Activated naive CD4-positive, alpha-beta T cell treated with anti-CD3 and anti-CD28 coated beads for 36 hours (primary cell): Measurements from ENCODE around the gene THRA. TPM values are rescaled to one million over a fixed set of nuclear protein-coding genes. Genes with fewer than 3 reads are reported as not detected.

Source experiments
- CTCF ChIA-PET: fragments of 350-600 bp; sonication (Branson Sonifier 250); formaldehyde crosslinking; loops from one replicate; lab custom pipeline; 2021; ENCODE audit warnings: antibody characterized with exemption; lab: Charles Lee
- DNase-seq: peaks from one replicate; pipeline ENCODE4 v3.0.0-alpha.2; 2020
- H3K27ac Mint-ChIP-seq: one replicate; pipeline ENCODE4 v1.8.0; 2021; ENCODE audit warnings: mild to moderate bottlenecking, mixed read lengths
- H3K27me3 Mint-ChIP-seq: one replicate; pipeline ENCODE4 v1.8.0; 2021; ENCODE audit warnings: low read depth, mixed read lengths
- H3K36me3 Mint-ChIP-seq: one replicate; pipeline ENCODE4 v1.8.0; 2021; ENCODE audit warnings: low read depth, mixed read lengths
- H3K4me1 Mint-ChIP-seq: one replicate; pipeline ENCODE4 v1.8.0; 2021; ENCODE audit warnings: low read depth, mixed read lengths
- H3K4me3 Mint-ChIP-seq: one replicate; pipeline ENCODE4 v1.8.0; 2021; ENCODE audit warnings: mild to moderate bottlenecking, moderate library complexity, mixed read lengths
- H3K9me3 Mint-ChIP-seq: one replicate; pipeline ENCODE4 v1.8.0; 2021; ENCODE audit warnings: mixed read lengths
- intact Hi-C: fragments of 100-400 bp; cut with micrococcal nuclease; formaldehyde crosslinking; loops from one replicate; pipeline ENCODE4 v1.15.1; 2023
- total RNA-seq, 2 experiments: library from RNA; stranded (reverse); gene quantifications; one replicate each; pipeline ENCODE4 v1.2.3, GENCODE V29; 2021

THRA gene
- total RNA-seq, 2 experiments from 2014 or later, result 10.2 to 11.2 TPM

DNA sequence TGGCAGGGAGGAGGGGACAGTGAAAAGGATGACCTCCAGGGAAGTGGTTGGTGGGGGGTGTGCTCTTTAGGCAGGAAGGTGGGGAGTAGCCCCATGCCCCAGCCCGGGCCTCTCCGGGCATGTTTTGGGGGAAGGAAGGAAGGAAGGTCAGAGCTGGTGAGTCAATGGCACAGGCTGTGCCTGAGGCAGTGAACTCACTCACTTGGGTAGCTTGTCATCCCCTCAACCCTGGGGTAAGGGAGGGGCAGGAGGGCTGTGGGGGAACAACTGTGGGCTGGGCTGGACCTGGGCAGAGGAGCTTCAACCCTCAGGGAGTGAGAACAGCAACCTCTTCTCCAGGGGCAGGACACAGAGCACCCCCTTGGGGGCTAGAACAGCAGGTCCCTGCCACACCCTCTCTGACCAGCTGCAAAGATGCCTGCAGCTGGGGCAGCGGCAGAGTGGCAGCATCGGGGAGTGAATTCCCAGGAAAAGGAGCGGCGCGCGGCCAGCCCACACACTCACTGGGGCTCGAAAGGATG lies 41.3 kb upstream of the THRA start:
- intact Hi-C loops, result no loop called here
- Mint-ChIP-seq H3K36me3 (peaks cover 31% of the 10 kb centered on the region), H3K27me3 (no peaks in the 10 kb centered on the region), H3K9me3 (no peaks in the 10 kb centered on the region), H3K4me3 (no peak overlapping the region), H3K27ac (no peak overlapping the region), H3K4me1 (peaks cover 10% of the 10 kb centered on the region)
- DNase-seq, result no peak
- CTCF ChIA-PET, result interaction anchor here (0.5 to 1.2 kb wide), 5 partner anchors 8 to 91 kb away, joined by 3 to 5 read pairs (median 4); no protein-coding TSS in a partner anchor

DNA sequence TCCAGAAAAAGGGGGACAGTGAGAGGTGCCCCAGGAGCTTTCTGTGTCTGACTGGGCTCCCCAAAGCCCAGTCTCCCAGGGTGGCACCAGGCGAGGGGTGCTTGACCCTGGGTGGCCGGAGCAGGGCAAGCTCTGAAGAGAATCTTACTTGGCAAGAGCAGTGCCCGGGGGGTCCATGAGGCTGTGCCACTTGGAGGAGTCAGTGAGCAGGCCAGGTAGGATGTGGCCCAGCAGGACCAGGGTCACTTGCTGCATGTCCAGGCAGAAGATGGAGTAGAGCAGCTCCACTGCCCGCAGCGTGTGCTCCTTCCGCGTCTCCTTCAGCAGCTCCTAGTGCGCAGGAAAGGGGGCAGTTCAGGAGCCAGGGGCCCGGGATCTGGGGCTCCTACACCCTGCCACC lies 40.3 kb upstream of the THRA start:
- no peak for DNase-seq
- no peak overlapping the region for H3K4me3 Mint-ChIP-seq
- CTCF ChIA-PET, result interaction anchor here (1.2 kb wide), 1 partner anchor 64 kb away, joined by 4 read pairs; no protein-coding TSS in a partner anchor
- peaks cover 17% of the 10 kb centered on the region for H3K4me1 Mint-ChIP-seq
- H3K27ac Mint-ChIP-seq, result no peak overlapping the region
- intact Hi-C loops, result no loop called here
- peaks cover 39% of the 10 kb centered on the region for H3K36me3 Mint-ChIP-seq
- no peaks in the 10 kb centered on the region for H3K9me3 Mint-ChIP-seq
- H3K27me3 Mint-ChIP-seq, result no peaks in the 10 kb centered on the region

GRCh38 chr17:40022961-40023541 lies 39.7 kb upstream of the THRA start:
- Mint-ChIP-seq H3K36me3 (peaks cover 39% of the 10 kb centered on the region), H3K27ac (no peak overlapping the region), H3K4me1 (peaks cover 17% of the 10 kb centered on the region), H3K9me3 (no peaks in the 10 kb centered on the region), H3K27me3 (no peaks in the 10 kb centered on the region), H3K4me3 (no peak overlapping the region)
- CTCF ChIA-PET, result no interaction called here
- DNase-seq, result no peak
- intact Hi-C loops, result no loop called here

- Mint-ChIP-seq H3K27me3 (no peaks in the 10 kb centered on the region), H3K36me3 (peaks cover 43% of the 10 kb centered on the region), H3K4me1 (peaks cover 17% of the 10 kb centered on the region), H3K27ac (no peak overlapping the region), H3K9me3 (no peaks in the 10 kb centered on the region), H3K4me3 (no peak overlapping the region)
- no peak for DNase-seq
- intact Hi-C loops, result no loop called here
- CTCF ChIA-PET, result interaction anchor here (1.1 to 2.5 kb wide), 4 partner anchors 8 to 62 kb away, joined by 3 to 11 read pairs (median 5); partner anchors contain the start of gene CSF3
These were observed 39.0 kb upstream of the THRA start for GRCh38 chr17:40023590-40024292.

DNA sequence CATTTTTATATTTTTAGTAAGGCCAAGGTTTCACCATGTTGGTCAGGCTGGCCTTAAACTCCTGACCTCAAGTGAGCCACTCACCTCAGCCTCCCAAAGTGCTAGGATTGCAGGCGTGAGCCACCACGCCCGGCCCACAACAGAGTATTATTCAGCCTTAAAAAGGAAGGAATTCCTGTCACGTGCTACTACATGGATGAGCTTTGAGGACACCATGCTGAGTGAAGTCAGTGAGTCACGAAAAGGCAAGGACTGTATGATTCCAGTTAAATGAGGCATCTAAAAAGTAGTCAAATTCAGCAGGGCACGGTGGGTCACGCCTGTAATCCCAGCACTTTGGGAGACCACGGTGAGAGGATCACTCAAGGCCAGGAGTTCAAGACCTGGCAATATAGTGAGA lies 37.9 kb upstream of the THRA start:
- Mint-ChIP-seq H3K36me3 (peaks cover 43% of the 10 kb centered on the region), H3K4me1 (peaks cover 17% of the 10 kb centered on the region), H3K27me3 (no peaks in the 10 kb centered on the region), H3K27ac (no peak overlapping the region), H3K4me3 (no peak overlapping the region), H3K9me3 (no peaks in the 10 kb centered on the region)
- intact Hi-C loops, result no loop called here
- no peak for DNase-seq
- CTCF ChIA-PET, result interaction anchor here (0.5 to 3.8 kb wide), 9 partner anchors 12 to 127 kb away, joined by 3 to 30 read pairs (median 6); no protein-coding TSS in a partner anchor

GRCh38 chr17:40025559-40025958 lies 37.2 kb upstream of the THRA start:
- CTCF ChIA-PET, result interaction anchor here (0.6 to 3.8 kb wide), 18 partner anchors 10 to 404 kb away, joined by 3 to 30 read pairs (median 6); partner anchors contain the start of genes CSF3 and MED24
- H3K27me3 Mint-ChIP-seq, result no peaks in the 10 kb centered on the region
- H3K4me3 Mint-ChIP-seq, result no peak overlapping the region
- no peak for DNase-seq
- intact Hi-C loops, result no loop called here
- peaks cover 17% of the 10 kb centered on the region for H3K4me1 Mint-ChIP-seq
- no peaks in the 10 kb centered on the region for H3K9me3 Mint-ChIP-seq
- peaks cover 43% of the 10 kb centered on the region for H3K36me3 Mint-ChIP-seq
- no peak overlapping the region for H3K27ac Mint-ChIP-seq

- Mint-ChIP-seq H3K27ac (no peak overlapping the region), H3K36me3 (peaks cover 46% of the 10 kb centered on the region), H3K4me1 (peaks cover 17% of the 10 kb centered on the region), H3K27me3 (no peaks in the 10 kb centered on the region), H3K4me3 (no peak overlapping the region), H3K9me3 (no peaks in the 10 kb centered on the region)
- DNase-seq, result peak; percentile 50
- intact Hi-C loops, result loop anchor here (2.0 kb wide), 1 partner anchor 403 kb away; no protein-coding TSS in a partner anchor
- CTCF ChIA-PET, result interaction anchor here (0.6 to 5.0 kb wide), 26 partner anchors 8 to 404 kb away, joined by 3 to 30 read pairs (median 6); partner anchors contain the start of genes CSF3, MED24 and THRA
These were observed 36.6 kb upstream of the THRA start for GRCh38 chr17:40025991-40026815.

GRCh38 chr17:40026816-40027613 lies 35.8 kb upstream of the THRA start:
- peaks cover 45% of the 10 kb centered on the region for H3K36me3 Mint-ChIP-seq

DNA sequence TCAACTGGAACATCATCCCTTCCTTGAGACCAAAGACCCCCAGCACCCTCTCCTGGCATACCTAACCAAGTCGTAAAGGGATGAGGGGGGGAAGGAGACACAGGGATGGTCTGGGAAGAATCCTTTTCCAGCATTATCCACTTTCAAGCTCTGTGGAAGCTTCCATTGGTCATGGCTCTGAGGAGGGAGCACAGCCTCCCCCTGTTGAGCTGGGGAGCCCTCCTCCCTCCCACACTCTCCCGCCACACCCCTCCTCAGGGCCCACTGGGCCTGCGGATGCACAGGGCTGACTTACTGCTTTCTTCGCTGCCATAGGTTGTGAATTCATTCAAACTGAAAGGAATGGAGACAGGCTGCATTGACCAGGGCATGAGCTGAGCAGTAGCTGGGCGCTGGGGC lies 35.2 kb upstream of the THRA start:
- Mint-ChIP-seq H3K36me3 (peaks cover 46% of the 10 kb centered on the region), H3K9me3 (no peaks in the 10 kb centered on the region), H3K27ac (no peak overlapping the region), H3K4me3 (no peak overlapping the region), H3K4me1 (peaks cover 17% of the 10 kb centered on the region), H3K27me3 (no peaks in the 10 kb centered on the region)
- CTCF ChIA-PET, result interaction anchor here (0.6 to 5.0 kb wide), 32 partner anchors 9 to 434 kb away, joined by 3 to 30 read pairs (median 4); partner anchors contain the start of genes CSF3, MED24 and THRA
- intact Hi-C loops, result loop anchor here (1.0 to 2.0 kb wide), 4 partner anchors 14 to 405 kb away; no protein-coding TSS in a partner anchor
- no peak for DNase-seq

More at GRCh38 chr17:40026816-40027613, 35.8 kb upstream of the THRA start:
- Mint-ChIP-seq H3K4me1 (peaks cover 17% of the 10 kb centered on the region), H3K4me3 (no peak overlapping the region), H3K27me3 (no peaks in the 10 kb centered on the region), H3K27ac (no peak overlapping the region), H3K9me3 (no peaks in the 10 kb centered on the region)
- CTCF ChIA-PET, result interaction anchor here (0.6 to 5.0 kb wide), 39 partner anchors 9 to 433 kb away, joined by 3 to 30 read pairs (median 4); partner anchors contain the start of genes CSF3, MED24 and THRA
- intact Hi-C loops, result loop anchor here (1.0 to 2.0 kb wide), 4 partner anchors 14 to 404 kb away; no protein-coding TSS in a partner anchor
- peak; percentile 85 for DNase-seq

GRCh38 chr17:40028595-40028994 lies 34.2 kb upstream of the THRA start:
- H3K36me3 Mint-ChIP-seq, result peaks cover 48% of the 10 kb centered on the region
- no peaks in the 10 kb centered on the region for H3K27me3 Mint-ChIP-seq
- H3K4me1 Mint-ChIP-seq, result peaks cover 17% of the 10 kb centered on the region
- intact Hi-C loops, result no loop called here
- H3K4me3 Mint-ChIP-seq, result no peak overlapping the region
- no peaks in the 10 kb centered on the region for H3K9me3 Mint-ChIP-seq
- no peak for DNase-seq
- CTCF ChIA-PET, result interaction anchor here (1.0 to 5.0 kb wide), 9 partner anchors 9 to 406 kb away, joined by 3 to 30 read pairs (median 4); partner anchors contain the start of gene MED24
- no peak overlapping the region for H3K27ac Mint-ChIP-seq

- Mint-ChIP-seq H3K4me3 (no peak overlapping the region), H3K9me3 (no peaks in the 10 kb centered on the region), H3K27me3 (no peaks in the 10 kb centered on the region), H3K4me1 (peaks cover 5% of the 10 kb centered on the region), H3K27ac (no peak overlapping the region), H3K36me3 (peaks cover 37% of the 10 kb centered on the region)
- intact Hi-C loops, result no loop called here
- CTCF ChIA-PET, result no interaction called here
- no peak for DNase-seq
These were observed 31.1 kb upstream of the THRA start for GRCh38 chr17:40031706-40032105.
